Measurements from ENCODE around the gene HNF1A. TPM values are rescaled to one million over a fixed set of nuclear protein-coding genes. Genes with fewer than 3 reads are reported as not detected.

HNF1A gene
- total and polyA plus RNA-seq, 2 of the 13 experiments (the other 11 are each of a cell fraction or from before 2014, with no cell fraction given): 13.4 to 34.7 TPM

DNA sequence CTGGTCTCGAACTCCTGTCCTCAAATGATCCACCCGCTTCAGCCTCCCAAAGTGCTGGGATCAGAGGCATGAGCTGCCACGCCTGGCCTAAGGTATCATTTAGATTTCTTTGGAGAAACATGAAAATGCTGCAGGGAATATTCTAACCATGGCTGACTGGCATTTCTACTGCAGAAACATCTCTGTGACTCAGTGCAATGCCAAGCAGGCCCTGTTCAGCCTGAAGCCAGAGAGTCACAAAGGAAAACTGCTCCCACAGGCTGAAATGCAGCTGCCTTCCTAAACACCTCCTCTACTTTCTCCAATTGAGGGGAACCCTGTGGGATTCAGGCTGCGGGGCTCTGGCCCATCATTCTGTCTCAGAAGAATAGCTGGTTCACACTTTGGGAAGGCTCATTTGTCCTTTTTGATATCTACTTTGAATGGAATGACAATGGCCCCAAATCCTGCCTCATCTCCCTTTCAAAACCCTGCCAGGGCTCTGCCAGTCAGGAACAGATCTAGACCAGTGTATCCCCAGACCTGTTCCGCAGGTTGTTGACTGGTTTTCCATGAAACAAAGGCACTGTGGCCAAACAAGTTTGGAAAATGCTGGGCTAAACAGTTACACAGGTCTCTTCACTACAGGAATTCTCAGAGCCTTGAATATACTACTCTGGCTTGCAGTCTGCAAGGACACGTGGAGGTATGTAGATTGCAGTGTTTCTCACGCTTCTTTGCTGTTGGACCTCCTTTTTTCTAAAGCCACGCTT lies 30.2 kb downstream of the HNF1A start (continued):
- TF ChIP-seq, protein P1, sequence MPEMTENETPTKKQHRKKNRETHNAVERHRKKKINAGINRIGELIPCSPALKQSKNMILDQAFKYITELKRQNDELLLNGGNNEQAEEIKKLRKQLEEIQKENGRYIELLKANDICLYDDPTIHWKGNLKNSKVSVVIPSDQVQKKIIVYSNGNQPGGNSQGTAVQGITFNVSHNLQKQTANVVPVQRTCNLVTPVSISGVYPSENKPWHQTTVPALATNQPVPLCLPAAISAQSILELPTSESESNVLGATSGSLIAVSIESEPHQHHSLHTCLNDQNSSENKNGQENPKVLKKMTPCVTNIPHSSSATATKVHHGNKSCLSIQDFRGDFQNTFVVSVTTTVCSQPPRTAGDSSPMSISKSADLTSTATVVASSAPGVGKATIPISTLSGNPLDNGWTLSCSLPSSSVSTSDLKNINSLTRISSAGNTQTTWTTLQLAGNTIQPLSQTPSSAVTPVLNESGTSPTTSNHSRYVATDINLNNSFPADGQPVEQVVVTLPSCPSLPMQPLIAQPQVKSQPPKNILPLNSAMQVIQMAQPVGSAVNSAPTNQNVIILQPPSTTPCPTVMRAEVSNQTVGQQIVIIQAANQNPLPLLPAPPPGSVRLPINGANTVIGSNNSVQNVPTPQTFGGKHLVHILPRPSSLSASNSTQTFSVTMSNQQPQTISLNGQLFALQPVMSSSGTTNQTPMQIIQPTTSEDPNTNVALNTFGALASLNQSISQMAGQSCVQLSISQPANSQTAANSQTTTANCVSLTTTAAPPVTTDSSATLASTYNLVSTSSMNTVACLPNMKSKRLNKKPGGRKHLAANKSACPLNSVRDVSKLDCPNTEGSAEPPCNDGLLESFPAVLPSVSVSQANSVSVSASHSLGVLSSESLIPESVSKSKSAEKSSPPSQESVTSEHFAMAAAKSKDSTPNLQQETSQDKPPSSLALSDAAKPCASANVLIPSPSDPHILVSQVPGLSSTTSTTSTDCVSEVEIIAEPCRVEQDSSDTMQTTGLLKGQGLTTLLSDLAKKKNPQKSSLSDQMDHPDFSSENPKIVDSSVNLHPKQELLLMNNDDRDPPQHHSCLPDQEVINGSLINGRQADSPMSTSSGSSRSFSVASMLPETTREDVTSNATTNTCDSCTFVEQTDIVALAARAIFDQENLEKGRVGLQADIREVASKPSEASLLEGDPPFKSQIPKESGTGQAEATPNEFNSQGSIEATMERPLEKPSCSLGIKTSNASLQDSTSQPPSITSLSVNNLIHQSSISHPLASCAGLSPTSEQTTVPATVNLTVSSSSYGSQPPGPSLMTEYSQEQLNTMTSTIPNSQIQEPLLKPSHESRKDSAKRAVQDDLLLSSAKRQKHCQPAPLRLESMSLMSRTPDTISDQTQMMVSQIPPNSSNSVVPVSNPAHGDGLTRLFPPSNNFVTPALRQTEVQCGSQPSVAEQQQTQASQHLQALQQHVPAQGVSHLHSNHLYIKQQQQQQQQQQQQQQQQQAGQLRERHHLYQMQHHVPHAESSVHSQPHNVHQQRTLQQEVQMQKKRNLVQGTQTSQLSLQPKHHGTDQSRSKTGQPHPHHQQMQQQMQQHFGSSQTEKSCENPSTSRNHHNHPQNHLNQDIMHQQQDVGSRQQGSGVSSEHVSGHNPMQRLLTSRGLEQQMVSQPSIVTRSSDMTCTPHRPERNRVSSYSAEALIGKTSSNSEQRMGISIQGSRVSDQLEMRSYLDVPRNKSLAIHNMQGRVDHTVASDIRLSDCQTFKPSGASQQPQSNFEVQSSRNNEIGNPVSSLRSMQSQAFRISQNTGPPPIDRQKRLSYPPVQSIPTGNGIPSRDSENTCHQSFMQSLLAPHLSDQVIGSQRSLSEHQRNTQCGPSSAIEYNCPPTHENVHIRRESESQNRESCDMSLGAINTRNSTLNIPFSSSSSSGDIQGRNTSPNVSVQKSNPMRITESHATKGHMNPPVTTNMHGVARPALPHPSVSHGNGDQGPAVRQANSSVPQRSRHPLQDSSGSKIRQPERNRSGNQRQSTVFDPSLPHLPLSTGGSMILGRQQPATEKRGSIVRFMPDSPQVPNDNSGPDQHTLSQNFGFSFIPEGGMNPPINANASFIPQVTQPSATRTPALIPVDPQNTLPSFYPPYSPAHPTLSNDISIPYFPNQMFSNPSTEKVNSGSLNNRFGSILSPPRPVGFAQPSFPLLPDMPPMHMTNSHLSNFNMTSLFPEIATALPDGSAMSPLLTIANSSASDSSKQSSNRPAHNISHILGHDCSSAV (CRISPR knock-in tag; IDR thresholded peaks at IDR 0.05; ENCODE audit: borderline replicate concordance): no peak
- TF ChIP-seq AGO2 (optimal IDR thresholded peaks at IDR 0.05; ENCODE audit: low read depth, low read length) (no peak), ZNF703 (CRISPR knock-in tag; IDR thresholded peaks at IDR 0.05; ENCODE audit: borderline replicate concordance) (no peak), FOXA3 (CRISPR knock-in tag; IDR thresholded peaks at IDR 0.05) (no peak), ZNF292 (CRISPR knock-in tag; IDR thresholded peaks at IDR 0.05; ENCODE audit: borderline replicate concordance, low read depth) (no peak), PAWR (CRISPR knock-in tag; IDR thresholded peaks at IDR 0.05; ENCODE audit: borderline replicate concordance) (no peak), TBL1XR1 (IDR thresholded peaks at IDR 0.05; ENCODE audit: borderline replicate concordance, low read length, partially characterized antibody) (no peak)

Data from HepG2 (cell line).